Inflammatory macrophage (primary cell): ENCODE data around the gene RBFOX2.
"Not testable (repeated sequence)": the region's sequence is repeated elsewhere in the genome, so short reads cannot be mapped to it uniquely, and the experiment has no call there.

Experiments
- DNase-seq, 2 donors: peaks; one replicate each; pipeline ENCODE4 v3.0.0-alpha.2; 2020 to 2022

The RBFOX2 gene

GRCh38 chr22:35766654-35767580 is 261.7 kb downstream of the RBFOX2 start:
- no peak for DNase-seq

- DNase-seq = no peak
Measured at GRCh38 chr22:35761037-35761436, 267.6 kb downstream of the RBFOX2 start.

- no peak for DNase-seq
Measured at GRCh38 chr22:35758394-35758793, 270.2 kb downstream of the RBFOX2 start.

- DNase-seq = no peak
Measured at GRCh38 chr22:35756722-35757121, 271.9 kb downstream of the RBFOX2 start.

GRCh38 chr22:35754761-35755160 is 273.9 kb downstream of the RBFOX2 start:
- no peak for DNase-seq

- no peak for DNase-seq
Measured at GRCh38 chr22:35752863-35753189, 275.8 kb downstream of the RBFOX2 start.

- DNase-seq = peak in 1 of 2 donors; percentile 20
Measured at GRCh38 chr22:35752006-35752862, 276.4 kb downstream of the RBFOX2 start.

- DNase-seq = no peak
Measured at GRCh38 chr22:35749808-35750207, 278.8 kb downstream of the RBFOX2 start.

- DNase-seq = no peak
Measured at GRCh38 chr22:35746946-35747703, 281.5 kb downstream of the RBFOX2 start.

GRCh38 chr22:35746248-35746647 is 282.4 kb downstream of the RBFOX2 start:
- DNase-seq = no peak

- no peak for DNase-seq
Measured at GRCh38 chr22:35743326-35743860, 285.2 kb downstream of the RBFOX2 start.

GRCh38 chr22:35742342-35743100 is 286.1 kb downstream of the RBFOX2 start:
- no peak for DNase-seq

- no peak for DNase-seq
Measured at GRCh38 chr22:35740616-35741015, 288.0 kb downstream of the RBFOX2 start.

- no peak for DNase-seq
Measured at GRCh38 chr22:35739931-35740380, 288.7 kb downstream of the RBFOX2 start.

GRCh38 chr22:35739076-35739930 is 289.3 kb downstream of the RBFOX2 start:
- no peak for DNase-seq

- DNase-seq = not testable (repeated sequence)
Measured at GRCh38 chr22:35737886-35738285, 290.7 kb downstream of the RBFOX2 start.

GRCh38 chr22:35736701-35737100 is 291.9 kb downstream of the RBFOX2 start:
- DNase-seq = no peak

GRCh38 chr22:35736166-35736565 is 292.5 kb downstream of the RBFOX2 start:
- no peak for DNase-seq

GRCh38 chr22:35735542-35735941 is 293.1 kb downstream of the RBFOX2 start:
- DNase-seq = no peak

GRCh38 chr22:35734517-35734827 is 294.2 kb downstream of the RBFOX2 start:
- DNase-seq = no peak
